Measurements from ENCODE around the gene AK4.

AK4 gene

DNA sequence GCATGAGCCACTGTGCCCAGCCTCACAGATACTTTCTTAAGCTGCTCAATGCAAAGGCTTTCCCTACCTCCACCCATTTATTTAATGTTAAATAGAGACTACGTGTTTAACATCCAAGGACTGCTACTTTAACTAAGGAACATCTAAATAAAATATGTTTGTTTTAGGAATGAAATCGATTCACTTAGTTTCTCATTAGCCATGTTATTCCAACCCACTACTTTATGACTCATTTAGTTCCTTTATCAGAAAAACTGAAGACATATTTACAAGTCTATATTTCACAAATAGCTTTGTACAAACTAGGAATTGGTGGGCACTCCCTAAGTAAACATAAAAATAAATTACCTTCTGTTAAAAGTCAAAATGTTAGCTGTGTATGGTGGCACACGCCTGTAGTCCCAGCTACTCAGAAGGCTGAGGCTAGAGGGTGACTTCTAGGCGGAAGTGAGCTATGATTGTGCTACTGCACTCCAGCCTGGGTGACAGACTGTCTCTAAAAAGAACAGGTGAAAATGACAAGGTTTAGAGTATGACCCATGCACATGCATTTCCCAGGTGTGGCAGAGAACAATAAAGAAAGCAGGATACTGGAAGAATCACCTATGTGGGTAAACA, 39.9 kb upstream of the AK4 start:
- Histone ChIP-seq H3K36me3 (ENCODE audit: control insufficient read depth, low read length) (no peaks in the 10 kb centered on the region), H3K9me3 (ENCODE audit: control insufficient read depth, insufficient read depth, low read length) (no peaks in the 10 kb centered on the region), H4K20me1 (ENCODE audit: control insufficient read depth, insufficient read depth, low read depth, low read length) (no peaks in the 10 kb centered on the region), H3K4me2 (ENCODE audit: low read length) (no peak overlapping the region), H3K79me2 (ENCODE audit: control insufficient read depth, low read length) (no peaks in the 10 kb centered on the region), H3K4me1 (ENCODE audit: control insufficient read depth, low read length) (no peaks in the 10 kb centered on the region), H3K27me3 (ENCODE audit: control insufficient read depth, low read length) (peaks cover 9% of the 10 kb centered on the region; the same call in 1 of the 2 replicates), H3K4me3 (ENCODE audit: low read length) (no peak overlapping the region), H3F3A (ENCODE audit: control insufficient read depth, insufficient read depth) (no peaks in the 10 kb centered on the region), H3K27ac (ENCODE audit: low read depth, low read length) (no peak overlapping the region), H3K9me2 (replicated peaks; ENCODE audit: control insufficient read depth, low read length) (no peaks in the 10 kb centered on the region)
- TF ChIP-seq, protein P1, sequence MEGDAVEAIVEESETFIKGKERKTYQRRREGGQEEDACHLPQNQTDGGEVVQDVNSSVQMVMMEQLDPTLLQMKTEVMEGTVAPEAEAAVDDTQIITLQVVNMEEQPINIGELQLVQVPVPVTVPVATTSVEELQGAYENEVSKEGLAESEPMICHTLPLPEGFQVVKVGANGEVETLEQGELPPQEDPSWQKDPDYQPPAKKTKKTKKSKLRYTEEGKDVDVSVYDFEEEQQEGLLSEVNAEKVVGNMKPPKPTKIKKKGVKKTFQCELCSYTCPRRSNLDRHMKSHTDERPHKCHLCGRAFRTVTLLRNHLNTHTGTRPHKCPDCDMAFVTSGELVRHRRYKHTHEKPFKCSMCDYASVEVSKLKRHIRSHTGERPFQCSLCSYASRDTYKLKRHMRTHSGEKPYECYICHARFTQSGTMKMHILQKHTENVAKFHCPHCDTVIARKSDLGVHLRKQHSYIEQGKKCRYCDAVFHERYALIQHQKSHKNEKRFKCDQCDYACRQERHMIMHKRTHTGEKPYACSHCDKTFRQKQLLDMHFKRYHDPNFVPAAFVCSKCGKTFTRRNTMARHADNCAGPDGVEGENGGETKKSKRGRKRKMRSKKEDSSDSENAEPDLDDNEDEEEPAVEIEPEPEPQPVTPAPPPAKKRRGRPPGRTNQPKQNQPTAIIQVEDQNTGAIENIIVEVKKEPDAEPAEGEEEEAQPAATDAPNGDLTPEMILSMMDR (IDR thresholded peaks at IDR 0.05; ENCODE audit: low read depth, low read length, poor library complexity, severe bottlenecking) = no peak

DNA sequence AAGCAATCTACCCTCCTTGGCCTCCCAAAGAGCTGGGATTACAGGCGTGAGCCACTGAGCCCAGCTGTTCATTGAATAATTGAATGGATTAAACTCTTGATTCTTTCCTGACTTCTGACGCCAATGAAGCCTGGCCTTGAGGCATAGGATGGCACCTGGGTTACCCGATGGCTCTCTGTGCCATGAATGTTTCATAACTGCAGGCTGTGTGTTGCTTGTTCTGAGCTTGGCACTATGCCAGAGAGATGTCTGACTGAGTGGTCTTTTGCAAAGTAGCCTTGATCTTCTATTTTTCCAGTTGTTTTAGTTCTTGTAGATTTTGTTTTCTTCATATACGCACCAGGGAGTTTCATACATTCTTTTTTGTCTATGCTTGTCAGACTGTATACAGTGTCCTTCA, 38.5 kb upstream of the AK4 start:
- TF ChIP-seq, protein P1 (IDR thresholded peaks at IDR 0.05; ENCODE audit: low read depth, low read length, poor library complexity, severe bottlenecking) = no peak
- no peak for TF ChIP-seq EZH2phosphoT487 (IDR thresholded peaks at IDR 0.05; ENCODE audit: borderline replicate concordance, low read length)

DNA sequence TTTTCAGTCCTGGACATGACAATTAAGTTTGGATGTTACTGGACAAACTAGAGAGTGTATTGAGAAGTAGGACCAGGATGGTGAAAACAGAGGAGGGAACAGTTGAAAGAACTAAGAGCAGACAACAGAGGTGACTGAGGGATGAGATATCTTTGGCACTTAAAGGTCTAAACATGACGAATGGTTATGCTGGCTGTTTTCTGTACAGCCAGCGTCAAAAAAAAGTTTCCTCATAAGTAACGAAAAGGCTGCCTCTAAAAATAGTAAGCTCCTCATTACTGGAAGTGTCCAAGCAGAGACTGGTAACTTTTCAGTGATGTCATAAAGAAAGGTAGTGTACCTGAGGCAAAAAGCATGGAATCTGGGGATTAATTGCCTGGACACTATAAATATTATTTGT, 35.2 kb upstream of the AK4 start:
- Histone ChIP-seq H3K9me2 (replicated peaks; ENCODE audit: control insufficient read depth, low read length) (no peaks in the 10 kb centered on the region; the same call in 1 of the 2 replicates), H3K4me2 (ENCODE audit: low read length) (no peak overlapping the region), H3K79me2 (ENCODE audit: control insufficient read depth, low read length) (no peaks in the 10 kb centered on the region), H3K36me3 (ENCODE audit: control insufficient read depth, low read length) (no peaks in the 10 kb centered on the region), H3K27me3 (ENCODE audit: control insufficient read depth, low read length) (peaks cover 6% of the 10 kb centered on the region; the same call in 1 of the 2 replicates), H3K27ac (ENCODE audit: low read depth, low read length) (no peak overlapping the region), H3K4me3 (ENCODE audit: low read length) (no peak overlapping the region), H3F3A (ENCODE audit: control insufficient read depth, insufficient read depth) (no peaks in the 10 kb centered on the region), H4K20me1 (ENCODE audit: control insufficient read depth, insufficient read depth, low read depth, low read length) (no peaks in the 10 kb centered on the region), H3K4me1 (ENCODE audit: control insufficient read depth, low read length) (no peaks in the 10 kb centered on the region), H3K9me3 (ENCODE audit: control insufficient read depth, insufficient read depth, low read length) (no peaks in the 10 kb centered on the region)
- TF ChIP-seq, protein P1 (IDR thresholded peaks at IDR 0.05; ENCODE audit: low read depth, low read length, poor library complexity, severe bottlenecking) = no peak
- TF ChIP-seq EZH2phosphoT487 (IDR thresholded peaks at IDR 0.05; ENCODE audit: borderline replicate concordance, low read length) = no peak

More for the DNA sequence above, 38.5 kb upstream of the AK4 start:
- no peaks in the 10 kb centered on the region for H3F3A ChIP-seq (ENCODE audit: control insufficient read depth, insufficient read depth)
- no peaks in the 10 kb centered on the region for H3K4me1 ChIP-seq (ENCODE audit: control insufficient read depth, low read length)
- no peak overlapping the region for H3K4me2 ChIP-seq (ENCODE audit: low read length)
- no peaks in the 10 kb centered on the region for H3K9me3 ChIP-seq (ENCODE audit: control insufficient read depth, insufficient read depth, low read length)
- no peak overlapping the region for H3K27ac ChIP-seq (ENCODE audit: low read depth, low read length)
- H3K9me2 ChIP-seq (replicated peaks; ENCODE audit: control insufficient read depth, low read length) = no peaks in the 10 kb centered on the region
- peaks cover 9% of the 10 kb centered on the region; the same call in 1 of the 2 replicates for H3K27me3 ChIP-seq (ENCODE audit: control insufficient read depth, low read length)
- H3K4me3 ChIP-seq (ENCODE audit: low read length) = no peak overlapping the region
- no peaks in the 10 kb centered on the region for H3K36me3 ChIP-seq (ENCODE audit: control insufficient read depth, low read length)
- H3K79me2 ChIP-seq (ENCODE audit: control insufficient read depth, low read length) = no peaks in the 10 kb centered on the region
- H4K20me1 ChIP-seq (ENCODE audit: control insufficient read depth, insufficient read depth, low read depth, low read length) = no peaks in the 10 kb centered on the region

Measured in DOHH2 (cell line).